GM21825 (cell line): Measurements from ENCODE around the gene NR2F1-AS1.

Experiments
- ATAC-seq: cut with Tn5 transposase; IDR thresholded peaks from one replicate; pipeline ENCODE4 v1.9.1; 2021; ENCODE audit warnings: mild to moderate bottlenecking, moderate library complexity; ENCODE audit not compliant: unreplicated experiment

NR2F1-AS1 gene

DNA sequence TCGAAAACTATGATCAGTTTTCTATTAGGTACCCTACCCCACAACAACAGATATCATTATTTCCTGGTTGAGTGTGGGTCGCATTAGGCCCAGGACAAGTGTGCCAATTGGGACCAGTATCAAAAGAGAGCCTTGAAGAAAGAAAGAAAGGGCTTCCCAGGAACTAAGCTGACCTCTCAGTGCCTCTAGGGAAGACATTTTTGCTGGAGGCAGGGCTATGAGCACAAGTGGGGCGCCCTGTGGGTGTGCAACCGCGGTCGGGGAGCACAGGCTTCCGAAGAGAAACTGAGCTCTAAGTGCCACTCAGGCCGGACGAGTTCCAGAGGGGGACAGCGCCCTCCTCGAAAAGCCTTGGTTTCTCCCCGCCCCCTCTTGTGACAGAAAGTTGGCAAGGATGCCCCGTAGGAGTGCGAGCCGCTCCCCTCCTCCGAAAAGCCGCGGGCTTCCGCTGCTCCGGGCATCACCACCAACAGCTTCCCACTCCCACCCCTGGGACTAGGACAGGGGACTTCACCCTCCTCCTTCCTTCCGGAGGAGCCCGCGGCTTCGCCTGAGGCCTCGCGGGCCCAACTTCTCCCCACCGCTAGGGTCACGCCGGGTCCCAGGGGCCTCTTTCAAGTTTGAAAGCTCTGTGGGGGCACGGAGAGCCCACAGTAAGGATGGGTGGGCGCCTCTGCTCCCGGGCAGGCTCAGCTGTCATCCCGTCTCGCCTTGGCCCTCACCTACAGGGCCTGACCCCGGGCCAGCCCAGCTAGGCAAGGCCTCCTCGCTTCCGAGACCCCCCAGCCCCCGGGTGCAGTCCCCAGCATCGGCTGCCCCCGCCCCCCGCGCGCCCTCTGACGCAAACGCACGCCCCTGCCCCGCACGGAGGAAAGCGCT is 2.0 kb downstream of the NR2F1-AS1 start:
- no peak for ATAC-seq

DNA sequence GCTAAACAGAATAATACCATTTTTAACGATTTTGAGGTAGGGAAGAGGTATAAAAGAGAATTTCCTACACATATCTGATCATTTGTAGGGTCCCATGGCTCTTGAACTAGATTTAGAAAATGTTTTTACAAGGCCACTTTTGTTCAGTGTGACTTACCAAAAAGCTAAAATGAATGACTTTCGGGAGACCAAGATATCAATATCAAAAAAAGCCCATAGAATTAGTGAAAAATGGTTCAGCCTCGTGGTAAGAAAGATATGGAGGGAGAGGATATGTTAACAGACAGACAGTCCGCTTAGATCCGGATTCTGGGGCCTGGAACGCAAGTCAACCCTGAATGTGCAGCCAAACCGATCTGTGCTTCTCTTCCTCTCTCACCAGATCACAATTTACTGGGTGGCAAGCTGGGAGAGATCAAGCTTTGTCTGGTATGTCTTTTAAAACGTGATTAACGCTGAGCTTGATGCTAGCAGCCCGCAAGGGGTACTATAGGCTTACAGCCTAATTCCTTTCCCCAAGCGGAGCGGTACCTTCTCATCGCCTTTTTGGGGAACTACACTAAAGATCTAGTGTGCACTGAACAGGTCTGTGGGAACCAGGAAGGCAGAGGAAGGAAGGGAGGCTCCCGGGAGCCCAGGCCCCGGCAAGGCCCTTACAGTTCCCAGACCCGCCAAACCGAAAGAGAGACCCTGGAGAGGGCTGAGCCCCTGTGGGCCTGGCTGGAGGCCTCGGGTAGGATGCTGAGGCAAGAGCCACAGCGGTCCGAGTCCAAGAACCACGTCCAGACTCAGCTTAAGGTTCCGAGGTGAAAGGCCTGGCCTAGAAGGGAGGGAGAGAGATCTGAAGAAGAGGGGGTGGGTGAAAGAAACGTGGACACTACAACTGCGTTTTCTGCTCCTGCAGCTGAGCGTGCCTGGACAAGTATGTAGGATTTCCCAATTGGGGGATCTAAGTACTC is 2.9 kb downstream of the NR2F1-AS1 start:
- ATAC-seq: no peak

DNA sequence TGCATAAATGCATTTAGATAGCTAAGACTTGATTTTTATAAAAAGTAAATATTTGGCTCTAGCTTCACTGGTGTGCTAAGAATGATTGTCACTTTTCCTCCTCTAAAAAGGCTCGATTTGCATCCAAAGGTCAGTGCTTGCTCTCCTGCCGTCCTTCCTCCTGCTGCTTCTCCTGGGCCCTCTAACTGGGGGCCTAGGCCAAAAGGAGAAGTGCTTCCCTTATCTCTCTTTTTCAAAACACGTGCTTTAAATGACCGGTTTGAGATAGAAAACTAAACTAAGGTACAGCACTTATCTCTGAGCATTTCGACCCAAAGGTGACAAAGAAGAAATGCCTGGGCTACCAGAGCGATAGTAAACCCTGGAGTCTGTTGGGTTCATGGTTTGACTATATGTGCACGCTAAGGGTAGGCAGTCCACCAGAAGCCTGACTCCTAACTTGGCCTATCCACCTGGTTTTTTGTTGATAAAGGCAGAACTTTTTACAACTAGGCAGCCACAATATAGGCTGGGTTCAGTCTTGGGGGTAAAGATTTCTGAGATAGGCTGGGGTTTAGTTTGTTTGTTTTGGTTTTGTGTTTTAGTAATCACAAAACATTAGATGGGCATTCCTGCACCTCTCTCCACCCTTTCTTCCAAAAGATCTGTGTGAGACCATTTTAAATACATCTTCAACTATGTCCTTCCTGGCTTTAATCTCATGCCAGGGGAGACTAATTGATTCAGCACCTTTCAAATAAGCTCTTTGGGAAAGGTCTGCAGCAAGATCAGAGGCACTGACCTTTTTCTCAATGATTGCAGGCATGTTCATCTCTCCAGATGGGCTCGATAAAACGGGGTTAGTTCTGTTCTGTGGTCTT is 3.8 kb downstream of the NR2F1-AS1 start:
- ATAC-seq: no peak

- no peak for ATAC-seq
Measured at GRCh38 chr5:93575461-93576414, 5.3 kb downstream of the NR2F1-AS1 start.

DNA sequence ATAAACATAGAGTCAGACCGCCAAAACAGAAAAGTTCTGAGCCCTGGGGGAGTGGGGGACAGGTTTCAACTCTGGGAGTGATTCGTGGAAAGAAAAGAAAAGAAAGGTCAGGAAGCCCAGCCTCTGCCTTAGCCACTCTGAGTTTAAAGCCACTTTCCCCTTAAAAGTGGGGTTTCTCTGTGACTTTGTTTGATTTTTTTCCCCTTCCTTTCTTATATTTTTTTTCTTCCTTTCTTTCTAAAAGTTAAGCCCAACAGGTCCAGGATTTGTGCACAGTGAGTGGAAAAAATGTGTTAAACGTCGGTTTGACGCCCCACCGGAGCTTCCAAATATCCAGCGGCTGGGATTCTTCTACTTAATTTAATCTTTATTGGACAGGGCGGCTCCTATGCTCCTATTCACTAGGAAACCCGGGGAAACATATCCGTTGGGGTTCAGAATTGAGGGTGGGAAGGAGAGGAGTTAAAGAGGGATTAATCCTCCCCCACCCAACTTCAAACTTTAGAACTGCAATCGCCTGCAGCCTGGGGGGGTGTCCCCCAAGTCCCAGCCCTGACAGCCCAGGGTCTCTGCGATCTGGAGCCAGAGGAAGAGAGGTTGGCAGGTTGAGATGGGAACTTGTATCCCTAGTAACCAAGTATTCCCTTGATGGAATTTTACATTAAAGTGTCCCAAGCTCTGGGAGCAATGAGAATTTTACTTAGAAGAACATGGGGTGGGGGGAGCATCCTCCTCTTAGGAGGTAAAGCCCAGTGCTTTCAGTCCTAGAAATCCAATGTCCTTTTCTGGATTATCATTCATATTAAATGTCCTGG is 6.3 kb downstream of the NR2F1-AS1 start:
- ATAC-seq: no peak

DNA sequence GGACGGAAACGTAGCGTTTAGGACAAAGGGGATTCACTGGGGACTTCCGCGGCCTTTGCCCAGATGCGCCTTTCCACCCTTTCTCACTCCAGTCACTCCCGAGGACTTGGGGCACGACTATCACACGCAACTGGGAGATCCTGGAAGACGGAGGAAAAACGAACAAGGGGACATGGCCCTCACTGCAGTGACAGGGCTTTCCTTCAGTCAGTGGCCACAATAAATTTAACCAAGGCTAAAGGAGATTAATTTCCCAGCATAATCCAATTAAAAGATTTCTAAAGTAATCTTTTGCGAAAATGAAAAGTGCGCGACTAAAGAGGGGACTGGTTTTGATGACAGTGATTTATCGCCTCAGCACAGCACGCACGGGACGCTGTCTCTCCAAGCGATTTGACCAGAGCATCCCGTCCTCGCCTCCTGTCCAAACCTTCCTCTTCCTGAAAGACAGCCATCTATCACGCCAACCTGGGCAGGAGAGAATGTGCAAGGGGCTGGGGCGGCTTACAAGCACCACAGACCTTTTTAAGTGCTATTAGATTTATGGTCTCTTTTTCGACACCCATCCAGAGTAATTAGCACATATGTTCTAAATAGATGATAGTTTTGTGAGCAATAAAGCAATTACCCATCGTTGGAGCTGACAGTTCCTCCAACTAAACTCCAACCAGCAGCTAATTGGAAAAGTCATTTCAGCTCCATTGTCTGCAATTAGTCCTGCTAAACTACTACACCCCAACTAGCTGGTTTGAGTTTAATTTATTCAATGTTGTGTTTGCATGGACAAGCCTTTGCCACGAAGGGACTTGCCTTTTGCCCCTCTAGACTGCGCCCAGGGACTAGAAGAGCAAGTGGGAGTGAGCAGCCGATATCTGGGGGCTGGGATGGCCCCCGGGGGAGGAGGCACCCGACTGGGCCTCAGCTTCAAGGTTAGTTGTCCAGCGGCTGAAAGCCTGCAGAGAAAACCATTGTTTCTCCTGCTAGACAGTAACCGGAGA is 7.4 kb downstream of the NR2F1-AS1 start:
- no peak for ATAC-seq

GRCh38 chr5:93572608-93573353 is 8.2 kb downstream of the NR2F1-AS1 start:
- no peak for ATAC-seq

DNA sequence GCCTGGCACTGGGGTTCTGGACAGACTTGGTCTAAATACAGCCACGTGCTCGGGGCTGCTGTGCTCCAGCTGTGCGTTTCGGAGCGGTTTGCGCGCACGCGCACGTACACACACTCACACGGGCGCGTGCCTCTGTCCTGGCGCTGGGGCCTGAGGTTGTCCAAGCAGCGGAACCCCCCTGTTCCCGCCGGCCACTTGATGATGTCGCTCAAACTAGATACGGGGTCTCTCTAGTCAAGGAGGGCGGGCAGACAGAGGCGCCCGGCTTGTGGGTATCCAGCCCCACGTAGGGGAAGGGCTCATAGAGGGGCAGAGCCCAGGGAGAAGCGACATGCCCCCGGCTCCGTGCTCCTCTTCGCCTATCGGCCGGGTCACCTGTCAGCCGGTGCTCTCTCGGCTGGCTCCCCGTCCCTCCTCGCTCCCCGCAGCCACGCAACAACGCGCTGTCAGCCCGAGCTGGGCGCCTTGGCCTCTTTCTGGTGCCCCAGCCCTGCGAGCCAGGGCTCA is 8.9 kb downstream of the NR2F1-AS1 start:
- no peak for ATAC-seq

- ATAC-seq: peak; percentile 9
Measured at GRCh38 chr5:93571114-93571949, 9.7 kb downstream of the NR2F1-AS1 start.

DNA sequence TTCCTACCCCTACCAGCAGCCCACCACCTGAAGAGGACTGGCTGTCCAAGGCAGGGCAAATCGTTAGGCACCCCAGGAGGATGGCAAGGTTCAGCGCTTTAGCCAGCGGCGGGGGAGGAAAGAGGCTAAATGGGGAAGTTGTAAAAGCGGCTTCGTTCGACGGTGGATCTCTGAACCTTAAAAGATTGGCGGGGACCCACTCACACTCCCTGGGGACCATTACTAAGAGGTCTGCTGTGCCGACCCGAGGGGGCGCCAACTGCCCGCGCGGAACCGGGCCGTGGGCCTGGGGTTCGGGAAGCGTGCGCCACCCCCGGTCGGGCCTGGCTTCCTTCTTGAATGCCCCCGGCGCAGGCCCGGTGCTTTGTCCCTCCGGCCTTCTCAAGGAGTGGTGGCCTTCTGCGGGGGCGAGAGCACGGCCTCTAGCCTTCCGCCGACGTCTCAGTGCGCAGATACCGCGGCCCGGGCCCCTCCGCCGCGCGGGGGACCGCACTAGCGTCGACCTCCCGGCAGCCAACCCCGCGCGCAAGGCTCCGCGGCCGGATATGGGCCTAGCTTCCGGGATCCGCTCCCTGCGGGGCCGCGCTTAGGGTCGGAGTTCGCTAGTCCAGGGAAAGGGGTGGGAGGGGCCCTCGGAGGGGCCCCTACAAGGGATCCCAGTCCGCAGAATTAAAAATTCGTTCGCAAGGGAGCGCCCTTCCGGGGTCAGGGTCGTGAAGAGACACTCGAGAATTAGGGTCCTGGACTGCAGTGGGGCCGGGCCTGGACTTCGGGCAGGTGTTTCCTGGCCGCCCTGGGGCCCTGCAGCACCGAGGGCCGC is 10.5 kb downstream of the NR2F1-AS1 start:
- peak; percentile 53 for ATAC-seq

GRCh38 chr5:93569300-93570160 is 11.5 kb downstream of the NR2F1-AS1 start:
- no peak for ATAC-seq

- no peak for ATAC-seq
Measured at GRCh38 chr5:93567424-93567823, 13.6 kb downstream of the NR2F1-AS1 start.

GRCh38 chr5:93566091-93566490 is 14.9 kb downstream of the NR2F1-AS1 start:
- ATAC-seq: no peak

DNA sequence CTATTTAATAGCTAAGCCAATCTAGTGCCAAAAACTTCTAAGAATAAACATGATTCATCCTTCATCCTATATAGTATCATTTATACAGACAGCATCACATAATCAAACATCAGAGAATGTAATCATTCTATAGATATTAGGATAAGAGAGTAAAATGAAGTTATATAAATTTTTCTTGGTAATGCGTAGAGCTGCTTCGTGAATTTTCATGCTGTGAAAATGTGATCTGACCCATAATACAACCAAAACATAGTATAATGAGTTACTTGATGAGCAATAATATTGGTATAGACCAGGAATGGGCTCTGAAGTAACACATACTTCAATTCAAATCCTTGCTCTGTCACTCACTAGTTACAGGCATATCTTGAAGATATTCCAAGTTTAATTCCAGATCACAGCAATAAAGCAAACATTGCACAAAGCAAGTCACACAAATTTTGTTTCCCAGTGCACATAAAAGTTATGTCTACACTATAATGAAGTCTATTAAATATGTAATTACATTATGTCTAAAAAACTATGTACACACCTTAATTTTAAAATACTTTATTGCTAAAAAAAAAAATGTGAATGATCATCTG is 23.9 kb downstream of the NR2F1-AS1 start:
- ATAC-seq: no peak
